Trophoblast cell (in vitro differentiated cells and primary cell): ENCODE results near the gene MAP1LC3A.
A peak's percentile ranks its signal among the peaks of the same experiment; 100 is the strongest.

ENCODE experiments used
- DNase-seq, 2 donors: peaks; one replicate each; pipeline ENCODE4 v3.0.0-alpha.2; 2016
- H2AFZ ChIP-seq: 2 replicates; pipeline ENCODE4 v1.6.1; 2013; ENCODE audit warnings: low read length, moderate library complexity, mild to moderate bottlenecking; ENCODE audit not compliant: insufficient read depth, poor library complexity
- H2AK5ac ChIP-seq: 2 replicates; pipeline ENCODE4 v1.6.1; 2013; ENCODE audit warnings: mild to moderate bottlenecking, low read length
- H2BK120ac ChIP-seq: 2 replicates; pipeline ENCODE4 v1.6.1; 2013; ENCODE audit warnings: low read length, mild to moderate bottlenecking, moderate library complexity; ENCODE audit not compliant: insufficient read depth, poor library complexity
- H2BK12ac ChIP-seq: 2 replicates; pipeline ENCODE4 v1.6.1; 2013; ENCODE audit warnings: mild to moderate bottlenecking, low read length, moderate library complexity
- H2BK5ac ChIP-seq: 2 replicates; pipeline ENCODE4 v1.6.1; 2013; ENCODE audit warnings: low read length, low read depth, moderate library complexity, mild to moderate bottlenecking; ENCODE audit not compliant: poor library complexity
- H3K14ac ChIP-seq: 2 replicates; pipeline ENCODE4 v1.6.1; 2013; ENCODE audit warnings: mild to moderate bottlenecking, low read length
- H3K18ac ChIP-seq: 2 replicates; pipeline ENCODE4 v1.6.1; 2013; ENCODE audit warnings: mild to moderate bottlenecking, low read length
- H3K23ac ChIP-seq: 2 replicates; pipeline ENCODE4 v1.6.1; 2013; ENCODE audit warnings: low read length
- H3K27ac ChIP-seq: 2 replicates; pipeline ENCODE4 v1.5.1; 2013; ENCODE audit warnings: low read depth, mild to moderate bottlenecking, inconsistent platforms, low read length, moderate library complexity
- H3K27me3 ChIP-seq: 2 replicates; pipeline ENCODE4 v1.6.1; 2013; ENCODE audit warnings: inconsistent platforms, mild to moderate bottlenecking, low read length, moderate library complexity; ENCODE audit not compliant: insufficient read depth
- H3K36me3 ChIP-seq, 2 experiments: 1 replicate in 1 of 2; 2 replicates in 1 of 2; pipeline ENCODE4 v1.6.1; 2013; ENCODE audit warnings: low read length in 2 of 2, mild to moderate bottlenecking in 2 of 2, moderate library complexity in 1 of 2; ENCODE audit not compliant: insufficient read depth in 2 of 2, control insufficient read depth in 1 of 2
- H3K4ac ChIP-seq: 2 replicates; pipeline ENCODE4 v1.6.1; 2013; ENCODE audit warnings: low read depth, mild to moderate bottlenecking, low read length, moderate library complexity
- H3K4me1 ChIP-seq, 2 experiments: 1 replicate in 1 of 2; 2 replicates in 1 of 2; pipeline ENCODE4 v1.6.1; 2013; ENCODE audit warnings: low read length in 2 of 2, mild to moderate bottlenecking in 2 of 2, moderate library complexity in 1 of 2; ENCODE audit not compliant: insufficient read depth in 2 of 2, control insufficient read depth in 1 of 2
- H3K4me2 ChIP-seq: 2 replicates; pipeline ENCODE4 v1.6.1; 2013; ENCODE audit warnings: inconsistent platforms, mild to moderate bottlenecking, low read length, moderate library complexity
- H3K4me3 ChIP-seq: 2 replicates; pipeline ENCODE4 v1.5.1; 2013; ENCODE audit warnings: mild to moderate bottlenecking, low read depth, low read length, inconsistent platforms
- H3K79me1 ChIP-seq: one replicate; pipeline ENCODE4 v1.6.1; 2013; ENCODE audit warnings: low read length
- H3K79me2 ChIP-seq: 2 replicates; pipeline ENCODE4 v1.6.1; 2013; ENCODE audit warnings: low read length, mild to moderate bottlenecking; ENCODE audit not compliant: control insufficient read depth, insufficient read depth, poor library complexity
- H3K9ac ChIP-seq: 2 replicates; pipeline ENCODE4 v1.6.1; 2013; ENCODE audit warnings: mild to moderate bottlenecking, low read length
- H3K9me3 ChIP-seq: 2 replicates; pipeline ENCODE4 v1.6.1; 2013; ENCODE audit warnings: low read depth, mild to moderate bottlenecking, control low read depth, inconsistent platforms, low read length; ENCODE audit not compliant: insufficient read depth
- H4K12ac ChIP-seq: 2 replicates; pipeline ENCODE4 v1.6.1; 2013; ENCODE audit warnings: low read depth, mild to moderate bottlenecking, low read length, moderate library complexity
- H4K8ac ChIP-seq: 2 replicates; pipeline ENCODE4 v1.6.1; 2013; ENCODE audit warnings: low read depth, mild to moderate bottlenecking, low read length, moderate library complexity
- H4K91ac ChIP-seq: one replicate; pipeline ENCODE4 v1.6.1; 2013; ENCODE audit warnings: low read depth, mild to moderate bottlenecking, low read length, moderate library complexity
- WGBS: extraction: QIAGEN DNeasy Blood & Tissue Kit; methylation state at CpG from one replicate; pipeline ENCODE4 v1.1.7; 2013; ENCODE audit warnings: missing lambda C conversion rate; ENCODE audit not compliant: insufficient read length, insufficient coverage; ENCODE audit errors: extremely low coverage; 5-methylcytosine and 5-hydroxymethylcytosine counted together

Gene MAP1LC3A

DNA sequence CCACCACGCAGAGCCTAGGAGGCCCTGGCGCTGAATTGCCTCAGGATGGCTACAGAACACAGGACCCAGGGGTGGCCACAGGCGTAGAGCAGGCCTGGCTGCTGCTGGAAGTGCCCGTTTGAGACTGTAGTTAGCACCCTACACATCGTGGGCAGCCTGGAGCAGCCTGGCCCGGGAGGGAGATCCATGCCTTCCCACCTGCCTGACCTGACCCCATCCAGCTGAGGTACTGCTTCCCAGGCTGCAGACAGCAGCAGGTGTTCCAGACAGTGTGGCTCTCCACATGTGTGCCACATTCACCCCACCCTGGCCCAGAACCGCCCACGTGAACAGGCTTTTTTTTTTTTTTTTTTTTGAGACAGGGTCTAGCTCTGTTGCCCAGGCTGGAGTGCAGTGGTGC lies 20.9 kb upstream of the MAP1LC3A start:
- no peaks in the 10 kb centered on the region for H3K27me3 ChIP-seq
- no peak overlapping the region for H3K4me2 ChIP-seq
- H3K18ac ChIP-seq = no peak overlapping the region
- no peak overlapping the region for H3K14ac ChIP-seq
- no peak overlapping the region for H4K12ac ChIP-seq
- H2BK5ac ChIP-seq = no peak overlapping the region
- no peak overlapping the region for H3K4ac ChIP-seq
- no peak overlapping the region for H3K27ac ChIP-seq
- no peak overlapping the region for H4K91ac ChIP-seq
- H2AFZ ChIP-seq = no peak overlapping the region
- H3K4me3 ChIP-seq = no peak overlapping the region
- peaks cover 71 to 73% of the 10 kb centered on the region in 2 experiments for H3K36me3 ChIP-seq
- no peaks in the 10 kb centered on the region for H3K79me1 ChIP-seq
- H4K8ac ChIP-seq = no peak overlapping the region
- H2BK12ac ChIP-seq = no peak overlapping the region
- no peak overlapping the region for H3K9ac ChIP-seq
- no peaks in the 10 kb centered on the region for H3K4me1 ChIP-seq
- no peaks in the 10 kb centered on the region for H3K9me3 ChIP-seq
- no peak for DNase-seq
- H3K23ac ChIP-seq = no peak overlapping the region
- no peak overlapping the region for H2AK5ac ChIP-seq
- no peak overlapping the region for H2BK120ac ChIP-seq
- WGBS = no CpG with 5 or more reads among the region's 8 CpGs
- H3K79me2 ChIP-seq = no peaks in the 10 kb centered on the region

DNA sequence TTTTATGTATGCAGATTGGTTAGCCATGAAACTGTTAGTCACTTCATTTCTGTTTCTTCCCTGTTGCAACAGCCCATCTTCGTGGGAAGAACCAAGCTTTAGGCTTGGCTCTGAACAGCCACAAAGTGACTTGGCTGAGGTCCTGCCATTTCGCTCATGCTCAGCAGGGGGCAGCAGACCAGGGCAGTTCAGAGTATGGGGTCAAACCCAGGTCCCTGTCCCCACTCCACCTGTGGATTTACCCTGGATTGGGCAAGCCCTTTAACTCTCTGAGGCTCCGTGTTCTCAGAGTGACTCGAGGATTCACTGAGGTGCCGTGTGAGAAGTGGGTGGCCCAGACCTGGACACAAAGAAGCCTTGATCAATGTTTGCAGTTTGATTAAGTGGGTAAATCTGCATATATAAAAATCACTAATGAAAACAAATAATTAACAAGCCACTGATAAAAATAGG lies 19.8 kb upstream of the MAP1LC3A start:
- no CpG with 5 or more reads among the region's 5 CpGs for WGBS
- no peak overlapping the region for H3K18ac ChIP-seq
- H2AFZ ChIP-seq = no peak overlapping the region
- no peak overlapping the region for H2BK120ac ChIP-seq
- no peak overlapping the region for H2BK12ac ChIP-seq
- no peak overlapping the region for H3K4me2 ChIP-seq
- no peak overlapping the region for H3K14ac ChIP-seq
- no peak overlapping the region for H4K8ac ChIP-seq
- H3K36me3 ChIP-seq = peaks cover 64 to 67% of the 10 kb centered on the region in 2 experiments
- no peak overlapping the region for H3K23ac ChIP-seq
- peak; percentile 17 to 72 for DNase-seq
- no peak overlapping the region for H3K4ac ChIP-seq
- H4K91ac ChIP-seq = no peak overlapping the region
- no peak overlapping the region for H3K4me3 ChIP-seq
- H3K9me3 ChIP-seq = no peaks in the 10 kb centered on the region
- no peak overlapping the region for H2BK5ac ChIP-seq
- H3K27me3 ChIP-seq = no peaks in the 10 kb centered on the region
- H2AK5ac ChIP-seq = no peak overlapping the region
- H3K79me1 ChIP-seq = no peaks in the 10 kb centered on the region
- no peak overlapping the region for H3K27ac ChIP-seq
- H4K12ac ChIP-seq = no peak overlapping the region
- H3K79me2 ChIP-seq = no peaks in the 10 kb centered on the region
- no peaks in the 10 kb centered on the region for H3K4me1 ChIP-seq
- no peak overlapping the region for H3K9ac ChIP-seq

- Histone ChIP-seq H3K18ac (no peak overlapping the region), H3K79me1 (no peaks in the 10 kb centered on the region), H3K27ac (no peak overlapping the region), H2BK120ac (no peak overlapping the region), H3K9ac (no peak overlapping the region), H3K23ac (no peak overlapping the region), H3K79me2 (no peaks in the 10 kb centered on the region), H3K27me3 (no peaks in the 10 kb centered on the region), H3K9me3 (no peaks in the 10 kb centered on the region), H4K91ac (no peak overlapping the region), H2BK5ac (no peak overlapping the region), H2BK12ac (no peak overlapping the region), H2AFZ (no peak overlapping the region), H4K8ac (no peak overlapping the region), H3K4ac (no peak overlapping the region), H3K14ac (no peak overlapping the region), H3K4me3 (no peak overlapping the region), H3K4me1 (no peaks in the 10 kb centered on the region), H2AK5ac (no peak overlapping the region), H3K4me2 (no peak overlapping the region), H3K36me3 (peaks cover 57 to 60% of the 10 kb centered on the region in 2 experiments), H4K12ac (no peak overlapping the region)
- WGBS = no CpG with 5 or more reads among the region's 8 CpGs
- DNase-seq = no peak
Measured at GRCh38 chr20:34539756-34540155, 18.8 kb upstream of the MAP1LC3A start.

- Histone ChIP-seq H3K4me1 (no peaks in the 10 kb centered on the region), H2BK12ac (no peak overlapping the region), H3K9me3 (no peaks in the 10 kb centered on the region), H2BK120ac (no peak overlapping the region), H3K14ac (no peak overlapping the region), H3K23ac (no peak overlapping the region), H3K27me3 (no peaks in the 10 kb centered on the region), H3K27ac (no peak overlapping the region), H3K9ac (no peak overlapping the region), H2BK5ac (no peak overlapping the region), H3K79me1 (no peaks in the 10 kb centered on the region), H3K36me3 (peaks cover 47 to 50% of the 10 kb centered on the region in 2 experiments), H3K4ac (no peak overlapping the region), H3K79me2 (no peaks in the 10 kb centered on the region), H2AK5ac (no peak overlapping the region), H4K8ac (no peak overlapping the region), H3K18ac (no peak overlapping the region), H4K12ac (no peak overlapping the region), H4K91ac (no peak overlapping the region), H2AFZ (no peak overlapping the region), H3K4me2 (no peak overlapping the region), H3K4me3 (no peak overlapping the region)
- DNase-seq = no peak
- WGBS = no CpG with 5 or more reads among the region's 15 CpGs
Measured at GRCh38 chr20:34540596-34541263, 17.8 kb upstream of the MAP1LC3A start.
